CD14-positive monocyte (primary cell): ENCODE data around the gene CEMP1. TPM values are rescaled to one million over a fixed set of nuclear protein-coding genes. Genes with fewer than 3 reads are reported as not detected.

Experiments used
- DNase-seq, 3 donors: peaks; one replicate each; pipeline ENCODE4 v3.0.0-alpha.2; 2011 to 2022
- H2AFZ ChIP-seq: 2 replicates; pipeline ENCODE4 v1.6.0; 2012; ENCODE audit warnings: mild to moderate bottlenecking, low read depth, low read length, inconsistent platforms; ENCODE audit not compliant: insufficient read depth, poor library complexity, severe bottlenecking
- H3K27ac ChIP-seq, 2 donors: 1 replicate in 1 of 2; 2 replicates in 1 of 2; pipeline ENCODE4 v1.5.1; 2012 to 2013; ENCODE audit warnings: low read length in 2 of 2, control low read depth in 1 of 2, inconsistent platforms in 1 of 2, low read depth in 1 of 2, mild to moderate bottlenecking in 1 of 2
- H3K27me3 ChIP-seq, 2 donors: one replicate each; pipeline versions ENCODE4 v1.6.0 to v1.6.1; 2011 to 2013; ENCODE audit warnings: low read length in 2 of 2; ENCODE audit not compliant: control insufficient read depth in 2 of 2, insufficient read depth in 2 of 2
- H3K36me3 ChIP-seq, 2 donors: replicated peaks in 1 of 2; 1 replicate in 1 of 2; 2 replicates in 1 of 2; pipeline versions ENCODE4 v1.5.1 to v1.6.1; 2012 to 2013; ENCODE audit warnings: low read length in 2 of 2, control low read depth in 1 of 2, inconsistent platforms in 1 of 2, mild to moderate bottlenecking in 1 of 2; ENCODE audit not compliant: insufficient read depth in 2 of 2, control insufficient read depth in 1 of 2
- H3K4me1 ChIP-seq, 2 donors: 1 replicate in 1 of 2; 2 replicates in 1 of 2; pipeline versions ENCODE4 v1.5.1 to v1.6.1; 2012 to 2013; ENCODE audit warnings: low read length in 2 of 2, control low read depth in 1 of 2, inconsistent platforms in 1 of 2, mild to moderate bottlenecking in 1 of 2, moderate library complexity in 1 of 2; ENCODE audit not compliant: insufficient read depth in 2 of 2, control insufficient read depth in 1 of 2
- H3K4me2 ChIP-seq: replicated peaks from 2 replicates; pipeline ENCODE3; 2012; ENCODE audit warnings: low read length, moderate library complexity, mild to moderate bottlenecking; ENCODE audit not compliant: poor library complexity, severe bottlenecking; ENCODE audit errors: extremely low read depth
- H3K4me3 ChIP-seq, 3 experiments: fragments of 200-600 bp in 1 of 3; sonication (generic) in 1 of 3; replicated peaks in 1 of 3; 1 replicate in 2 of 3; 2 replicates in 1 of 3; pipeline ENCODE4 v1.5.1; 2011 to 2013; ENCODE audit warnings: low read length in 3 of 3, mild to moderate bottlenecking in 3 of 3, control low read depth in 2 of 3, low read depth in 2 of 3, inconsistent platforms in 1 of 3, moderate library complexity in 1 of 3
- H3K79me2 ChIP-seq: 2 replicates; pipeline ENCODE4 v1.6.0; 2012; ENCODE audit warnings: mild to moderate bottlenecking, control low read depth, inconsistent platforms, low read length, moderate library complexity; ENCODE audit not compliant: insufficient read depth
- H3K9ac ChIP-seq: 2 replicates; pipeline ENCODE4 v1.6.0; 2017; ENCODE audit warnings: low read length, mild to moderate bottlenecking; ENCODE audit not compliant: insufficient read depth, poor library complexity, severe bottlenecking
- H3K9me3 ChIP-seq, 2 donors: replicated peaks in 1 of 2; 1 replicate in 1 of 2; 2 replicates in 1 of 2; pipeline versions ENCODE4 v1.5.1 to v1.6.1; 2012 to 2013; ENCODE audit warnings: low read length in 2 of 2, control low read depth in 1 of 2; ENCODE audit not compliant: control insufficient read depth in 1 of 2, insufficient read depth in 1 of 2
- H4K20me1 ChIP-seq: 2 replicates; pipeline ENCODE4 v1.6.0; 2012; ENCODE audit warnings: mild to moderate bottlenecking, low read length, control low read depth, moderate library complexity; ENCODE audit not compliant: insufficient read depth
- H3K27ac Mint-ChIP-seq, 7 donors: one replicate each; pipeline ENCODE4 v1.8.0; 2020; ENCODE audit warnings: mild to moderate bottlenecking in 7 of 7, mixed read lengths in 7 of 7, moderate library complexity in 6 of 7, inconsistent platforms in 2 of 7
- H3K27me3 Mint-ChIP-seq, 3 donors: one replicate each; pipeline ENCODE4 v1.8.0; 2021 to 2022; ENCODE audit warnings: low read depth in 3 of 3, mild to moderate bottlenecking in 3 of 3, mixed read lengths in 3 of 3, moderate library complexity in 3 of 3, inconsistent platforms in 1 of 3
- H3K36me3 Mint-ChIP-seq, 2 donors: one replicate each; pipeline ENCODE4 v1.8.0; 2020; ENCODE audit warnings: mixed read lengths in 2 of 2, inconsistent platforms in 1 of 2, mild to moderate bottlenecking in 1 of 2
- H3K4me1 Mint-ChIP-seq: one replicate; pipeline ENCODE4 v1.8.0; 2020; ENCODE audit warnings: mild to moderate bottlenecking, mixed read lengths
- H3K4me3 Mint-ChIP-seq, 2 donors: one replicate each; pipeline ENCODE4 v1.8.0; 2020; ENCODE audit warnings: mild to moderate bottlenecking in 2 of 2, mixed read lengths in 2 of 2, moderate library complexity in 1 of 2
- H3K9me3 Mint-ChIP-seq, 7 donors: one replicate each; pipeline ENCODE4 v1.8.0; 2020 to 2022; ENCODE audit warnings: mixed read lengths in 7 of 7, mild to moderate bottlenecking in 6 of 7, moderate library complexity in 6 of 7, inconsistent platforms in 2 of 7
- CTCF ChIP-seq: fragments of 200-600 bp; IDR thresholded peaks from one replicate; pipeline ENCODE4 v1.8.0; 2022; ENCODE audit warnings: antibody characterized with exemption, mild to moderate bottlenecking
- WGBS: methylation state at CpG from one replicate; pipeline ENCODE4 v1.1.5; 2013; ENCODE audit warnings: missing lambda C conversion rate; ENCODE audit not compliant: insufficient coverage; 5-methylcytosine and 5-hydroxymethylcytosine counted together
- intact Hi-C, 2 donors: fragments of 100-400 bp; cut with micrococcal nuclease; formaldehyde crosslinking; loops; one replicate each; pipeline versions ENCODE4 v1.15.0 to v1.15.1; 2023
- polyA plus RNA-seq, 3 donors: library from polyadenylated mRNA; depleted of rRNA in 1 of 3; unstranded in 2 of 3; stranded (reverse) in 1 of 3; fragments of 300-500 nt in 2 of 3; fragments of >200 nt in 1 of 3; fragmentation: Illumina TruSeq in 2 of 3; gene quantifications; 1 replicate in 2 of 3; 2 replicates in 1 of 3; pipeline ENCODE4 v1.2.3, GENCODE V29; 2012 to 2021

CEMP1 gene
- polyA plus RNA-seq, 3 donors: 0.12 to 0.56 TPM; not detected in 1

GRCh38 chr16:2498531-2499253 is 32.5 kb downstream of the CEMP1 start:
- H3K27ac Mint-ChIP-seq: no peak overlapping the region
- no peak overlapping the region for H3K9ac ChIP-seq

More at GRCh38 chr16:2498531-2499253, 32.5 kb downstream of the CEMP1 start:
- peaks cover 5% of the 10 kb centered on the region for H4K20me1 ChIP-seq
- no peak overlapping the region for H3K4me2 ChIP-seq
- H3K9me3 ChIP-seq: no peaks in the 10 kb centered on the region
- intact Hi-C loops: no loop called here
- Mint-ChIP-seq H3K4me1 (peaks cover 21% of the 10 kb centered on the region), H3K27me3 (no peaks in the 10 kb centered on the region), H3K36me3 (peaks cover 23 to 40% of the 10 kb centered on the region in 2 donors), H3K9me3 (peaks cover 0 to 5% (median 2%) of the 10 kb centered on the region in 7 donors), H3K4me3 (no peak overlapping the region)
- no peak for DNase-seq
- H3K4me3 ChIP-seq: no peak overlapping the region
- peaks cover 32 to 35% of the 10 kb centered on the region in 2 donors for H3K4me1 ChIP-seq
- H3K27me3 ChIP-seq: no peaks in the 10 kb centered on the region
- TF ChIP-seq CTCF: no peak
- peaks cover 10% of the 10 kb centered on the region for H3K79me2 ChIP-seq
- H3K36me3 ChIP-seq: peaks cover 23 to 34% of the 10 kb centered on the region in 2 donors
- H2AFZ ChIP-seq: no peak overlapping the region
- no peak overlapping the region for H3K27ac ChIP-seq
- WGBS: 93% methylated on average over 15 of the region's 15 CpGs
